OCI-LY3 (cell line): ENCODE data around the gene ICA1.

ENCODE experiments used
- H2AFZ ChIP-seq: fragments of 200-600, 300-600 bp; shearing (Covaris generic); 2 replicates; pipeline ENCODE4 v1.6.0; 2014; ENCODE audit warnings: antibody characterized with exemption, low read depth, low read length
- H3K27ac ChIP-seq: fragments of 200-600, 300-600 bp; sonication (generic); 2 replicates; pipeline ENCODE4 v1.5.1; 2014; ENCODE audit warnings: mild to moderate bottlenecking, low read length, moderate library complexity, mixed read lengths
- H3K27me3 ChIP-seq: fragments of 200-600, 300-600 bp; sonication (generic); 2 replicates; pipeline ENCODE4 v1.6.1; 2014; ENCODE audit warnings: low read depth, low read length, mixed read lengths
- H3K36me3 ChIP-seq: fragments of 200-600, 300-600 bp; sonication (generic); replicated peaks from 2 replicates; pipeline ENCODE3; 2014; ENCODE audit warnings: low read depth, low read length, mixed read lengths
- H3K4me1 ChIP-seq: fragments of 300-600, 200-600 bp; sonication (generic); 2 replicates; pipeline ENCODE4 v1.6.1; 2014; ENCODE audit warnings: low read length, mixed read lengths
- H3K4me2 ChIP-seq: fragments of 200-600, 300-600 bp; sonication (generic); 2 replicates; pipeline ENCODE4 v1.6.1; 2014; ENCODE audit warnings: low read length, mixed read lengths
- H3K4me3 ChIP-seq: fragments of 300-600, 200-600 bp; sonication (generic); 2 replicates; pipeline ENCODE4 v1.5.1; 2014; ENCODE audit warnings: antibody characterized with exemption, mild to moderate bottlenecking, low read length, moderate library complexity
- H3K79me2 ChIP-seq: fragments of 300-600, 200-600 bp; shearing (Covaris generic); 2 replicates; pipeline ENCODE4 v1.6.1; 2014; ENCODE audit warnings: mild to moderate bottlenecking, low read length, mixed read lengths
- H3K9ac ChIP-seq: fragments of 300-600, 200-600 bp; shearing (Covaris generic); 2 replicates; pipeline ENCODE4 v1.6.0; 2014; ENCODE audit warnings: mild to moderate bottlenecking, low read length, moderate library complexity
- H3K9me3 ChIP-seq: fragments of 200-600, 300-600 bp; shearing (Covaris generic); 2 replicates; pipeline ENCODE4 v1.6.1; 2014; ENCODE audit warnings: low read length, mixed read lengths; ENCODE audit not compliant: insufficient read depth
- H4K20me1 ChIP-seq: fragments of 200-600, 300-600 bp; sonication (generic); 2 replicates; pipeline ENCODE4 v1.6.1; 2016; ENCODE audit warnings: low read length, mixed read lengths; ENCODE audit not compliant: insufficient read depth
- EZH2phosphoT487 ChIP-seq: fragments of 200-600 bp; shearing (Covaris generic); IDR thresholded peaks from 2 replicates; pipeline ENCODE4 v1.6.1; 2018; ENCODE audit warnings: antibody characterized with exemption, mixed run types, low read depth
- TF ChIP-seq, protein P1 (sequence below): fragments of 200-600, 300-600 bp; sonication (generic); IDR thresholded peaks from 2 replicates; pipeline ENCODE4 v1.5.1; 2014; ENCODE audit warnings: antibody characterized with exemption, low read length, low read depth

Gene ICA1

GRCh38 chr7:8228766-8229674 lies 32.9 kb downstream of the ICA1 start:
- Histone ChIP-seq H2AFZ (no peak overlapping the region), H3K9ac (no peak overlapping the region), H3K4me1 (no peaks in the 10 kb centered on the region), H3K79me2 (no peaks in the 10 kb centered on the region), H3K4me3 (no peak overlapping the region), H3K27me3 (no peaks in the 10 kb centered on the region), H3K36me3 (no peaks in the 10 kb centered on the region), H4K20me1 (no peaks in the 10 kb centered on the region), H3K9me3 (no peaks in the 10 kb centered on the region), H3K4me2 (no peak overlapping the region), H3K27ac (no peak overlapping the region)
- TF ChIP-seq EZH2phosphoT487: no peak
- TF ChIP-seq, protein P1, sequence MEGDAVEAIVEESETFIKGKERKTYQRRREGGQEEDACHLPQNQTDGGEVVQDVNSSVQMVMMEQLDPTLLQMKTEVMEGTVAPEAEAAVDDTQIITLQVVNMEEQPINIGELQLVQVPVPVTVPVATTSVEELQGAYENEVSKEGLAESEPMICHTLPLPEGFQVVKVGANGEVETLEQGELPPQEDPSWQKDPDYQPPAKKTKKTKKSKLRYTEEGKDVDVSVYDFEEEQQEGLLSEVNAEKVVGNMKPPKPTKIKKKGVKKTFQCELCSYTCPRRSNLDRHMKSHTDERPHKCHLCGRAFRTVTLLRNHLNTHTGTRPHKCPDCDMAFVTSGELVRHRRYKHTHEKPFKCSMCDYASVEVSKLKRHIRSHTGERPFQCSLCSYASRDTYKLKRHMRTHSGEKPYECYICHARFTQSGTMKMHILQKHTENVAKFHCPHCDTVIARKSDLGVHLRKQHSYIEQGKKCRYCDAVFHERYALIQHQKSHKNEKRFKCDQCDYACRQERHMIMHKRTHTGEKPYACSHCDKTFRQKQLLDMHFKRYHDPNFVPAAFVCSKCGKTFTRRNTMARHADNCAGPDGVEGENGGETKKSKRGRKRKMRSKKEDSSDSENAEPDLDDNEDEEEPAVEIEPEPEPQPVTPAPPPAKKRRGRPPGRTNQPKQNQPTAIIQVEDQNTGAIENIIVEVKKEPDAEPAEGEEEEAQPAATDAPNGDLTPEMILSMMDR: no peak

GRCh38 chr7:8228068-8228467 lies 33.9 kb downstream of the ICA1 start:
- H2AFZ ChIP-seq: no peak overlapping the region
- no peaks in the 10 kb centered on the region for H3K36me3 ChIP-seq
- H3K4me2 ChIP-seq: no peak overlapping the region
- no peaks in the 10 kb centered on the region for H3K4me1 ChIP-seq
- no peak overlapping the region for H3K9ac ChIP-seq
- no peaks in the 10 kb centered on the region for H3K79me2 ChIP-seq
- H3K9me3 ChIP-seq: no peaks in the 10 kb centered on the region
- H3K27ac ChIP-seq: no peak overlapping the region
- no peaks in the 10 kb centered on the region for H4K20me1 ChIP-seq
- H3K27me3 ChIP-seq: no peaks in the 10 kb centered on the region
- H3K4me3 ChIP-seq: no peak overlapping the region
- TF ChIP-seq, protein P1: no peak
- TF ChIP-seq EZH2phosphoT487: no peak

DNA sequence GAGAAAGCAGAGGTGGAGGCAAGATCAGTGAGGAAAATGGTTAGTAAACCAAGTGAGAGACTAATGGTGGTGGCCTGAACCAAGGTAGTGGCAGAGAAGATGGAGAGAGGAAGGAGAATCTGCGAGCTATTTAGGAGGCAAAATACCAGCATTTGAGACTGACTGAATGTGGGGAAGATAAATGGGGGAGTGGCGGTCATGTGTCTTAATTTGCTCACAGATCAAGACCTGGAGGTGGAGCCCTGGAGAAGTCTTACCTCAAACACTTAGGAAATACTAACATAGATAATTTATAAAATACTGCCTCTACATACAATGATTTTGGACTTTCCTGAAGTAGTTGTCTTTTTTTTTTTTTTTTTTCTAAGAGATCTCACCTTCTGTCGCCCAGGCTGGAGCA lies 34.7 kb downstream of the ICA1 start:
- Histone ChIP-seq H3K4me2 (no peak overlapping the region), H2AFZ (no peak overlapping the region), H4K20me1 (no peaks in the 10 kb centered on the region), H3K9ac (no peak overlapping the region), H3K4me3 (no peak overlapping the region), H3K27ac (no peak overlapping the region), H3K4me1 (no peaks in the 10 kb centered on the region), H3K36me3 (no peaks in the 10 kb centered on the region), H3K9me3 (no peaks in the 10 kb centered on the region), H3K27me3 (no peaks in the 10 kb centered on the region), H3K79me2 (no peaks in the 10 kb centered on the region)
- TF ChIP-seq, protein P1: no peak
- no peak for TF ChIP-seq EZH2phosphoT487

DNA sequence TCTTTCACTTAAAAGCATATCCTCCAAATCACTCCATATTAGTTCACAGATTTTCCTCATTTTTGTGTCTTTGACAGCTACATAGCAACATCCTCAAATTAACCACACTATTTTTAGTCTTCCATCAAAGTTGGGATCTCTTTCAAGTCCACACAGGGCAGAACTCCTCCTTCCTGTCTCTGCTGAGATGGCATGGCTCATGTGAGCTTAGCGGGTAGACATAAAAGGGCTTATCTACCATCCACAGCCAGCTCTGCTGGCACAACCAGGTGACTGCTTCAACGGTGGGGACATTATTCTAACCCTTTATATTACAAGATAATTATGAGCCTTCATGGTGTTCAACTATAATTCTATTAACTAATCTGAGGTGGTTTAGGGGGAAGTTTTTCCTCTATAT lies 35.5 kb downstream of the ICA1 start:
- H4K20me1 ChIP-seq: no peaks in the 10 kb centered on the region
- H3K27ac ChIP-seq: no peak overlapping the region
- H3K9me3 ChIP-seq: no peaks in the 10 kb centered on the region
- H3K79me2 ChIP-seq: no peaks in the 10 kb centered on the region
- H3K27me3 ChIP-seq: no peaks in the 10 kb centered on the region
- no peak overlapping the region for H3K4me3 ChIP-seq
- no peaks in the 10 kb centered on the region for H3K36me3 ChIP-seq
- no peak overlapping the region for H2AFZ ChIP-seq
- H3K9ac ChIP-seq: no peak overlapping the region
- TF ChIP-seq, protein P1: no peak
- TF ChIP-seq EZH2phosphoT487: no peak
- H3K4me2 ChIP-seq: no peak overlapping the region
- no peaks in the 10 kb centered on the region for H3K4me1 ChIP-seq
